Neural cell (in vitro differentiated cells): Measurements from ENCODE around the gene NTF4.

Experiments used
- CTCF ChIP-seq: fragments of 450-650 bp; IDR thresholded peaks from 2 replicates; pipeline ENCODE4 v1.5.1; 2014; ENCODE audit warnings: antibody characterized with exemption, mild to moderate bottlenecking, moderate library complexity; ENCODE audit not compliant: poor library complexity, severe bottlenecking
- EP300 ChIP-seq: fragments of 450-650 bp; conservative IDR thresholded peaks from 2 replicates; pipeline ENCODE4 v1.6.1; 2014; ENCODE audit warnings: antibody characterized with exemption, mild to moderate bottlenecking, moderate library complexity; ENCODE audit not compliant: poor library complexity, severe bottlenecking
- EZH2 ChIP-seq: fragments of 200-600, 300-800 bp; shearing (Covaris generic), sonication (generic); IDR thresholded peaks from 2 replicates; pipeline ENCODE4 v1.6.1; 2014; ENCODE audit warnings: antibody characterized with exemption, low read length, borderline replicate concordance, mild to moderate bottlenecking; ENCODE audit not compliant: insufficient read depth, poor library complexity, severe bottlenecking
- POLR2AphosphoS5 ChIP-seq: IDR thresholded peaks from 2 replicates; pipeline ENCODE4 v1.6.1; 2012
- RAD21 ChIP-seq: fragments of 450-650 bp; conservative IDR thresholded peaks from 2 replicates; pipeline ENCODE4 v1.6.1; 2014; ENCODE audit warnings: antibody characterized with exemption, mild to moderate bottlenecking, moderate library complexity
- REST ChIP-seq: IDR thresholded peaks from 2 replicates; pipeline ENCODE4 v1.6.1; 2012; ENCODE audit warnings: borderline replicate concordance
- TAF1 ChIP-seq: IDR thresholded peaks from 2 replicates; pipeline ENCODE4 v1.6.1; 2012; ENCODE audit warnings: low read depth

GRCh38 chr19:49016067-49016839 is 48.4 kb downstream of the NTF4 start:
- no peak for TF ChIP-seq EZH2
- TF ChIP-seq CTCF: no peak
- TF ChIP-seq POLR2AphosphoS5: no peak
- TF ChIP-seq RAD21: no peak
- TF ChIP-seq TAF1: no peak
- no peak for TF ChIP-seq REST
- TF ChIP-seq EP300: no peak
